Measurements from ENCODE around the gene KLHL21. TPM values are rescaled to one million over a fixed set of nuclear protein-coding genes. Genes with fewer than 3 reads are reported as not detected.

Gene KLHL21
- total and polyA plus RNA-seq, 10 of the 15 experiments (the other 5 are each of a cell fraction or from before 2014, with no cell fraction given), result 0.76 to 12.2 (median 5.2) TPM

GRCh38 chr1:6613361-6614018 lies 10.8 kb upstream of the KLHL21 start, which contains the start of gene PHF13 (continued):
- no peak for TF ChIP-seq CUX1 (IDR thresholded peaks at IDR 0.05; ENCODE audit: insufficient replicate concordance, low read depth, low read length)
- no peak for TF ChIP-seq CEBPZ (IDR thresholded peaks at IDR 0.05; ENCODE audit: low read depth, low read length)
- TF ChIP-seq GABPA (IDR thresholded peaks at IDR 0.05; ENCODE audit: low read depth), result 0 out of 2 replicates have a peak, but pooled peaks have one; percentile 39
- no peak for TF ChIP-seq YBX1 (IDR thresholded peaks at IDR 0.05)
- TF ChIP-seq CHD2 (IDR thresholded peaks at IDR 0.05; ENCODE audit: borderline replicate concordance, low read depth, low read length), result peak; percentile 93
- 0 out of 2 replicates have a peak, but pooled peaks have one; percentile 21 for TF ChIP-seq E2F4 (IDR thresholded peaks at IDR 0.05; ENCODE audit: low read depth, low read length)
- peak; percentile 33 for TF ChIP-seq RUNX3 (IDR thresholded peaks at IDR 0.05; ENCODE audit: low read length)
- 0 out of 2 replicates have a peak, but pooled peaks have one; percentile 68 for TF ChIP-seq HDGF (IDR thresholded peaks at IDR 0.05)
- peak; percentile 96 for TF ChIP-seq SIX5 (IDR thresholded peaks at IDR 0.05; ENCODE audit: low read depth, low read length, severe bottlenecking)
- no peak for TF ChIP-seq ZNF592 (IDR thresholded peaks at IDR 0.05)
- TF ChIP-seq HCFC1 (IDR thresholded peaks at IDR 0.05; ENCODE audit: low read length), result peak; percentile 98
- no peak; the same call in none of the 2 replicates for TF ChIP-seq MAX (IDR thresholded peaks at IDR 0.05; ENCODE audit: low read depth, low read length)
- TF ChIP-seq GATAD2B (conservative IDR thresholded peaks at IDR 0.05; ENCODE audit: low read depth), result 0 out of 2 replicates have a peak, but pooled peaks have one; percentile 19
- no peak for TF ChIP-seq SUPT20H (IDR thresholded peaks at IDR 0.05; ENCODE audit: borderline replicate concordance, control insufficient read depth, low read depth, low read length)
- TF ChIP-seq TARDBP (IDR thresholded peaks at IDR 0.05; ENCODE audit: borderline replicate concordance), result peak; percentile 81; the same call in 1 of the 2 replicates

Data from GM12878 (cell line).